NCI-H2029 (cell line): ENCODE data around the gene PCSK1N.

Source experiments
- DNase-seq: peaks from one replicate; lab custom pipeline; 2025; lab: John Stamatoyannopoulos, UW

The PCSK1N gene

GRCh38 chrX:48789366-48790220 lies 45.8 kb downstream of the PCSK1N start:
- DNase-seq = no peak

GRCh38 chrX:48787505-48788443 lies 47.6 kb downstream of the PCSK1N start:
- DNase-seq = no peak

- no peak for DNase-seq
Observed at GRCh38 chrX:48786825-48787504, 48.4 kb downstream of the PCSK1N start.

GRCh38 chrX:48786341-48786800 lies 49.0 kb downstream of the PCSK1N start, which contains the start of gene GATA1:
TSS of gene GATA1 (plus strand) at chrX:48786590. CDS start at chrX:48791110, 4,520 bp downstream.
- DNase-seq = no peak

- no peak for DNase-seq
Observed at GRCh38 chrX:48785540-48786214, 49.7 kb downstream of the PCSK1N start.

GRCh38 chrX:48785186-48785539 lies 50.2 kb downstream of the PCSK1N start:
- no peak for DNase-seq

GRCh38 chrX:48784726-48785125 lies 50.7 kb downstream of the PCSK1N start:
- no peak for DNase-seq

GRCh38 chrX:48782795-48783194 lies 52.6 kb downstream of the PCSK1N start:
- DNase-seq = no peak

GRCh38 chrX:48782216-48782615 lies 53.2 kb downstream of the PCSK1N start:
- DNase-seq = no peak

GRCh38 chrX:48781705-48782104 lies 53.7 kb downstream of the PCSK1N start:
- DNase-seq = no peak
